Memory B cell (primary cell): ENCODE results near the gene AGER.
"Not testable (repeated sequence)": the region's sequence is repeated elsewhere in the genome, so short reads cannot be mapped to it uniquely, and the experiment has no call there.

Source experiments
- ATAC-seq: fragments of 150-1000 bp; cut with Tn5 transposase; 2 replicates; pipeline ENCODE4 v1.10.0; 2021; ENCODE audit warnings: low read depth, mild to moderate bottlenecking, moderate library complexity
- DNase-seq, 2 donors: peaks; one replicate each; pipeline ENCODE4 v3.0.0; 2022; ENCODE audit warnings: low spot score in 2 of 2
- H3K27ac Mint-ChIP-seq: one replicate; pipeline ENCODE4 v1.8.0; 2022; ENCODE audit warnings: mild to moderate bottlenecking, moderate library complexity, mixed read lengths
- H3K27me3 Mint-ChIP-seq: one replicate; pipeline ENCODE4 v1.8.0; 2022; ENCODE audit warnings: mixed read lengths
- H3K36me3 Mint-ChIP-seq: one replicate; pipeline ENCODE4 v1.8.0; 2022; ENCODE audit warnings: mild to moderate bottlenecking, mixed read lengths
- H3K4me1 Mint-ChIP-seq: one replicate; pipeline ENCODE4 v1.8.0; 2022; ENCODE audit warnings: mixed read lengths
- H3K4me3 Mint-ChIP-seq: one replicate; pipeline ENCODE4 v1.8.0; 2022; ENCODE audit warnings: mild to moderate bottlenecking, moderate library complexity, mixed read lengths
- H3K9me3 Mint-ChIP-seq: one replicate; pipeline ENCODE4 v1.8.0; 2022; ENCODE audit warnings: mixed read lengths

The AGER gene

DNA sequence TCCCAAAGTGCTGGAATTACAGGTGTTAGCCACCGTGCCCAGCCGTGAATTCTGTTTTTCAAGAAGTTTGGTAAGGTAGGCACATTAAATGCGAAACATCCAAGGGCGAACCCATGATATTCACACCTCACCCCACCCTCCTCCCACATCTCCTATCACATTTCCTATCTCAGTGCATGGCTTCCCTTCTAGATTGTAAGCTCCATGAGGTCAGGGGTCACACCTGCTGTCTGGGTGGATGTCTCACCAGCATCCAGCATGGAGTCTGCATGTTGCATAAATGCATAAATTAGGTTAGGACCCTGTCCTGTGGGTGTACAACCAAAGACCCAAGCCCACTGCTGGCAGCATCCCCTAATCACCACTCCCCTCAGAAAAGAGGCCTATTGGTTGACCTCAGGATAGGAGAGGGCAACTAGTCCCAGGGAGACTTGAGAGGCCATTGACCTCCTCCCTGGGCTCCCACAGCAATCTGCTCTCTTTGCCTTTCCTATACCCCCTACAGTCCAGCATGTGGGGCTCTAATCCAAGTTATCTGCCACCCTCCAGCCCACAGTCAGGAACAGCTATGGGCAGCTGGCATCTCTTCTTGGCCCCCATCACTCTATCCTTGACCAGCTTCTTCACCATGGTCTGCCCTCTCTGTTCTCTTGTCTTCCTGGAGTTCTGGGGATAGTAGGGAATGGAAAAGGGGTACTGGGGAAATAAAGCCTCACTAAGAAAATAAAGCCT, 36.5 kb downstream of the AGER start:
- Mint-ChIP-seq H3K4me3 (no peak overlapping the region), H3K27me3 (peaks cover 32% of the 10 kb centered on the region), H3K9me3 (no peaks in the 10 kb centered on the region), H3K4me1 (peaks cover 3% of the 10 kb centered on the region), H3K27ac (no peak overlapping the region), H3K36me3 (no peaks in the 10 kb centered on the region)
- ATAC-seq, result peak; percentile 28
- DNase-seq, result no peak

DNA sequence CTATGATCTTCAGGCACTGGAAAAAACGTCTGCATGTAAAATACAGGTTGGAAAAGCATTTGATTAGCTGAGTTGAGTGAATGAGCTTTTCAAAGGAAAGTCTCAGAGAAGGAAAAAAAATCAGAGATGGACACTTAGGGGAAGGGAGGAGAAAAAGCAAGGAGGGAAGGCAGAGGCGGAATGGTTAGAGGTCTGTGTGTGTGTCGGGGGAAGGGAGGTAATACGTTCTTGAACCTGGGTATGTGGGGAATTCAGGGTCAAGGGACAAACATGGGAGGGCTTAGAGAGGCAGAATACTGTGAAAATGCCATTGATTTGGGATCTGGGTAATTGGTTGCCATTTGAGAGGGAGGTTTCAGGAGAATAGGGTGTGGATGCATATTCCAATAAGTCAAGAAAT, 37.4 kb downstream of the AGER start:
- ATAC-seq (no peak), DNase-seq (no peak)
- Mint-ChIP-seq H3K9me3 (no peaks in the 10 kb centered on the region), H3K27ac (no peak overlapping the region), H3K4me1 (peaks cover 3% of the 10 kb centered on the region), H3K36me3 (no peaks in the 10 kb centered on the region), H3K27me3 (peaks cover 35% of the 10 kb centered on the region), H3K4me3 (no peak overlapping the region)

DNA sequence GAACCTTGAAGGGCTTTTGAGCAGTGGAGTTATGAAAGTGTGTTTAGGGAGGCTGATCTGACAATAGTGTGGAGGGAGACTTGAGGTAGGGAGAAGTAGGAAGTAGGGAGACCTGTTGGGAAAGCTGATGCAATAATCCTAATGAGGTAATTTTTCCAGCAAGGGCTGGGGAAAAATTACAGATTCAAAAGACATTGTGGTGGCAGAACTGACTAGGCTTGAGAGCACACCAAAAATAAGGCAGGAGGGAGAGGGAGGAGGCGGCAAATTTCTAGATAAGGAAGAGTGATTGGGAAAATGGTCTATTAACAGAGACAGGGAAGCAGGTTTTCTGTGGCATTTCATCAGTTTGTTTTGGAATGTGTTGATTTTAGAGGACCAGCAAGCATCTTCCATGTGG, 37.8 kb downstream of the AGER start:
- Mint-ChIP-seq H3K4me1 (peaks cover 3% of the 10 kb centered on the region), H3K27ac (no peak overlapping the region), H3K9me3 (no peaks in the 10 kb centered on the region), H3K27me3 (peaks cover 36% of the 10 kb centered on the region), H3K36me3 (no peaks in the 10 kb centered on the region), H3K4me3 (no peak overlapping the region)
- ATAC-seq (no peak), DNase-seq (no peak)

DNA sequence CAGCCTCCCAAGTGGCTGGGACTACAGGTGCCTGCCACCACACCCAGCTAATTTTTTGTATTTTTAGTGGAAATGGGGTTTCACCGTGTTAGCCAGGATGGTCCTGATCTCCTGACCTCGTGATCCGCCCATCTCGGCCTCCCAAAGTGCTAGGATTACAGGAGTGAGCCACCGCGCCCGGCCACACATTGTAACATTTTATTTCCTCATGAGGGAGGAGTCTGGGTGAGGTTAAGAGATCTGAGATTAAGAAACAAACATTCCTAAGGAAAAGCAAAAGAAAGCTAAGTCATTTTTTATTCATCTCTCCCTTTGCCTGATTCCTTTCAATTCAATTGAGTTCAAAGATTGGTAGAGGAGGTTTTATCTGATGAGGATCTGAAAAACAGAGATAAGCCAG, 39.8 kb downstream of the AGER start:
- not testable (repeated sequence) for H3K4me3 Mint-ChIP-seq, H3K27ac Mint-ChIP-seq, H3K9me3 Mint-ChIP-seq, H3K36me3 Mint-ChIP-seq, ATAC-seq, H3K4me1 Mint-ChIP-seq, DNase-seq
- peaks cover 26% of the 10 kb centered on the region for H3K27me3 Mint-ChIP-seq

DNA sequence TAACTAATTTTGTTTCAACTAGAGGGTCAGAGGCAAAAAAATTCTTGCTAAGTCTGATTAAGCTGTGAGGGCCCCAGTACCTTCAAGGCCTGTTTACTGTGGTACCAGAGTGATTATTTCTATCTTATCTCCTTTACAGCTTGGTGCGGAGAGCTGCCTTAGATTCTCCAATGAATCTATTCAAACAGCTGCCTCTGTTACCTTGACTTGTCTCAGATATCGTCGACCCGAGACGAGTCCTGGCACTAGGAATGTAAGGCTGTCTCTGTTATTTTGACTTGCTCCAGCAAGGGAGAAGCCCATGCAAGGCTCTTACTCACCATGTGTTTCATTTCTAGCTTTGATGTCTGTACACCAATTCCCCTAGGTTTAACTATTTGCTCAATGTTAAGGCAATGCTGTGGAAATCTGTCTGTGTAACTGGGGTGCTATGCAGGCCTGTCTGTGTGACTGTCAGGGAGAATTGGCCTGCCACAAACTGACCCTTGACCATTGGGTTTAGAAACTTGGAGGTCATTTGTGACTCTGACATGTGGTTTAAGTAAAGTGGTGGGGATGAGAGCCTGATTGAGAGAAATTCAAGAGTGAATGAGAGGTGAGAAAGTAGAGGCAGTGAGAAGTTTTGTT, 43.5 kb downstream of the AGER start:
- Mint-ChIP-seq H3K4me1 (no peaks in the 10 kb centered on the region), H3K4me3 (no peak overlapping the region), H3K9me3 (no peaks in the 10 kb centered on the region), H3K36me3 (no peaks in the 10 kb centered on the region), H3K27ac (no peak overlapping the region), H3K27me3 (peaks cover 11% of the 10 kb centered on the region)
- ATAC-seq (no peak), DNase-seq (no peak)

DNA sequence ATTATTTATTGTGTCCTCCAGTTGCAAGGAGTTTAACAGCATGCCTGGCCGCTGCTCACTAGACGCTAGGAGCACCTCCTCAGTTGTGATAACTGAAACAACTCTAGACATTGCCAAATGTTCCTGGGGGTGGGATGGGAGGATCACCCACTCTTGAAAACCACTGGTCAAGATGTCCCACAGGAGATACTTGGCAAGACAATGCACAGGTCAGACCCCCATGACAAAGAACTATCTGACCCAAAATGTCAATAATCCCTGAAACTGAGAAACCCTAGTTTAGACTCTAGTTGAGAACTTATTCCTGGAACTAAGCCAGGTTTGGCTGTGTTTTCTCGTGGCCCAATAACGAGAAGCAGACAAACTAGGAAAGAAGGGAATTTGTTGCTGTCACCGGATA, 44.5 kb downstream of the AGER start:
- Mint-ChIP-seq H3K36me3 (no peaks in the 10 kb centered on the region), H3K9me3 (no peaks in the 10 kb centered on the region), H3K4me1 (no peaks in the 10 kb centered on the region), H3K4me3 (no peak overlapping the region), H3K27ac (no peak overlapping the region), H3K27me3 (peaks cover 13% of the 10 kb centered on the region)
- ATAC-seq (no peak), DNase-seq (no peak)

DNA sequence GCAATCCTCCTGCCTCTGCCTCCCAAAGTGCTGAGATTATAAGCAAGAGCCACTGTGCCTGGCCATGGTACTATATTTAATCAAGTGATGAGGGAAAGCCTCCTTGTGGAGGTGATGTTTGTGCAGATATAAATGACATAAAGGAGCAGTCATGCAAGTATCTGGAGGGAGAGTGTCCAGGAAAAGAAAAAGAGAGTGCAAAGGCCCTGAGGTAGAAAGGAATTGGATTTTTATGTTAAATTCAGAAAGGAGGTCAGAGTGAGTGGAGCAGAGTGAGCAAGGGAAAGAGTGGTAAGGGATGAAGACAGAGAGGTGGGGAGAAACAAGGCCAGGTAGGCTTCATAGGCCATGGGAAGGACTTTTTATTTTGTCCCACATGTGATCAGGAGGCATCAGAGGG, 46.6 kb downstream of the AGER start:
- H3K4me3 Mint-ChIP-seq, result no peak overlapping the region

DNA sequence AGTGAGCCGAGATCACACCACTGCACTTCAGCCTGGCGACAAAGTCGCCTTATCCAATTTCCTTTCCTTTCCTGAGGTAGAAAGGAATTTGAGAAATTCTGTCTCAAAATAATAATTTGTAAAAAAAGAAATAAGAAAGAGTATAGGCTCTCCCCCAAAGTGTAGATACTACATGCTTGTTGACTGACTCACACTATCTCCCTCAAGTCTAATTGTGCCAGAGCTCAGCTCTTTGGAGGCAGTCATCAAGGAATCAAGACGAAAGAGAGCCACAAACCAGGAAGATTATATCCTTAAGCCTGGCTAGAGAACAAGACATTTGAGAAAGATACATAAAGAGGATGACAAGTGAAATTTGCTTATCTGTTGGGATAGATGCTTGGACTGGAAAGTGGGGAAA, 50.3 kb downstream of the AGER start:
- Mint-ChIP-seq H3K27ac (no peak overlapping the region), H3K9me3 (no peaks in the 10 kb centered on the region), H3K4me1 (peaks cover 8% of the 10 kb centered on the region), H3K4me3 (no peak overlapping the region), H3K27me3 (peaks cover 3% of the 10 kb centered on the region), H3K36me3 (no peaks in the 10 kb centered on the region)
- no peak for DNase-seq
- ATAC-seq, result no peak

More for the DNA sequence above, 46.6 kb downstream of the AGER start:
- Mint-ChIP-seq H3K4me1 (no peaks in the 10 kb centered on the region), H3K9me3 (no peaks in the 10 kb centered on the region), H3K36me3 (no peaks in the 10 kb centered on the region), H3K27ac (no peak overlapping the region), H3K27me3 (peaks cover 13% of the 10 kb centered on the region)
- no peak for DNase-seq
- no peak for ATAC-seq

DNA sequence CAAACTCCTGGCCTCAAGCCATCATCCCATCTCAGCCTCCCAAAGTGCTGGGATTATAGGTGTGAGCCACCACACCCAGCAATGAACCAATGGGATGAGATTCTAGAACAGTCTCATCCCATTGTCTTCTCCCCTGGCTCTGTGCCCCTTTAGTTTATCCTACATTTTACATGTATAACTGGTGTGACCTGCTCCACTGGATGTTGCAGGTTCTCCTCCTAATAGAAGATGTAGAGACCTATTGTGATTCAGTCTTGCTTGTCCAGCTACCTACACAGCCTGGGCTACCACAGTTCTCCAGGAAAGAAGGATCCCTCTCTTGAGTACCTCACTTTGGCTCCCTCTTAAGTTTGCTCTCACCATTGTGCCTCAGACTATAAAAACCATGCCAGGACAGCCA, 51.9 kb downstream of the AGER start:
- no peak for ATAC-seq
- Mint-ChIP-seq H3K27me3 (peaks cover 3% of the 10 kb centered on the region), H3K4me1 (peaks cover 18% of the 10 kb centered on the region), H3K27ac (no peak overlapping the region), H3K9me3 (no peaks in the 10 kb centered on the region), H3K4me3 (no peak overlapping the region), H3K36me3 (peaks cover under 1% of the 10 kb centered on the region)
- DNase-seq, result no peak

DNA sequence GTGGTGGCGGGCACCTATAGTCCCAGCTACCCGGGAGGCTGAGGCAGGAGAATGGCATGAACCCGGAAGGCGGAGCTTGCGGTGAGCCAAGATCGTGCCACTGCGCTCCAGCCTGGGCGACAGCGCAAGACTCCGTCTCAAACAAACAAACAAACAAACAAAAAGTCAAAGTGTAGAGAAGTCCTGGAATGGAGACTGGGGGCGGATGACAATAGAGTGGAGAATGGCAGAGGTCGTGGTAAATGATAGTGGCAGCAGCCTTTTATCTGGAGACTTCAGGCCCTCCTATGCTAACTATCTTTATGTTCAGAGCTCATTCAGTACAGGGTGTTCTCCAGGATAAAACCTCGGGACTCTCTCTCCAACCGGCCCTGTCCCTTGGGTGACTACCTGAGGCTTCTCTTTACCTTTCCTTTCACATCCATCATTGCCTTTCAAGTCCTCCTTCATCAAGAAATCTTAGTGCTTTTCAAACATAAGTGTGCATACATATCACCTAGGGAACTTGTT, 52.6 kb downstream of the AGER start:
- H3K9me3 Mint-ChIP-seq, result no peaks in the 10 kb centered on the region
- no peak for DNase-seq
- peaks cover 3% of the 10 kb centered on the region for H3K27me3 Mint-ChIP-seq
- H3K4me1 Mint-ChIP-seq, result peaks cover 24% of the 10 kb centered on the region
- H3K4me3 Mint-ChIP-seq, result peak overlapping the region; percentile 28
- H3K27ac Mint-ChIP-seq, result no peak overlapping the region
- H3K36me3 Mint-ChIP-seq, result peaks cover 6% of the 10 kb centered on the region
- no peak for ATAC-seq
